Measurements from ENCODE around the gene RAF1. TPM values are rescaled to one million over a fixed set of nuclear protein-coding genes. Genes with fewer than 3 reads are reported as not detected.

RAF1 gene
- total and polyA plus RNA-seq, 2 donors (not counting 3 experiments of a cell fraction or from before 2014, with no cell fraction given) = 73.8 to 86.2 TPM

DNA sequence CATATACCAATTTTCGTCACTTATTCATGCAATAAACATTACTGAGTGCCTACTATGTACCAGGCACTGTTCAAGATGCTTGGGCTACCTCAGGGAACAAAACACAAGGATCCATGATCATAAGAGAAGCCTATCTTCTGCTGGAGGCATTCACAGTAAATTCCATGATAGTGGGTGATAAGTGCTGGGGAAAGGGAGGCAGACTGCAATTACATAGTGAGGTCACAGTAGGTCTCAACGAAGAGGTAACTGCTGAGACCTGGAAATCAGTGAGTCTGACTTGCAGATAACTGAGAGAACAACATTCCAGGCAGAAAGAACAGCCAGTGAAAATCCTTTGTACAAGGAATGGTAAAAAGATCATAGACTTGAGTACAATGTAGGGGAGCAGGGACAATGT lies 33.6 kb downstream of the RAF1 start:
- no peak overlapping the region for H2AFZ ChIP-seq (ENCODE audit: low read depth, low read length)
- H3K9me3 ChIP-seq (replicated peaks; ENCODE audit: control insufficient read depth, insufficient read depth, low read length) = no peaks in the 10 kb centered on the region
- H4K20me1 ChIP-seq (replicated peaks; ENCODE audit: control insufficient read depth, extremely low read depth, insufficient read depth, low read length) = peaks cover 6% of the 10 kb centered on the region
- ChIA-PET CTCF (no interaction called here), POLR2A (no interaction called here)
- no peaks in the 10 kb centered on the region for H3K27me3 ChIP-seq (ENCODE audit: control insufficient read depth in 2 of 2, insufficient read depth in 2 of 2, low read length in 2 of 2)
- dilution Hi-C loops (cut with MboI; ENCODE audit: extremely low pct_ligation_motif_present, low sequenced_read_pairs) = no loop called here
- peaks cover 92% of the 10 kb centered on the region for H3K79me2 ChIP-seq (ENCODE audit: control insufficient read depth, insufficient read depth, low read length)
- no peaks in the 10 kb centered on the region for H3K36me3 ChIP-seq (ENCODE audit: control insufficient read depth in 2 of 2, extremely low read depth in 1 of 2, insufficient read depth in 2 of 2, low read length in 2 of 2)
- H3K9me1 ChIP-seq (replicated peaks; ENCODE audit: control insufficient read depth, extremely low read depth, insufficient read depth, low read length) = no peaks in the 10 kb centered on the region
- FAIRE-seq = no peak
- H3K4me1 ChIP-seq (ENCODE audit: control insufficient read depth, extremely low read depth, insufficient read depth, low read length) = peaks cover 10% of the 10 kb centered on the region
- no peak overlapping the region for H3K27ac ChIP-seq (ENCODE audit: insufficient read depth, low read depth, low read length)
- DNase-seq (ENCODE audit: low read depth, low spot score) = no peak
- no TSS peak for BruUV-seq (replicated peaks)
- intact Hi-C loops (cut with micrococcal nuclease) = no loop called here
- no peak overlapping the region for H3K4me3 ChIP-seq (replicated peaks in 1 of 3; ENCODE audit: insufficient read depth in 1 of 3, low read depth in 1 of 3, low read length in 3 of 3)
- no peak overlapping the region for H3K9ac ChIP-seq (replicated peaks; ENCODE audit: extremely low read depth, insufficient read depth, low read length)
- no peak for TF ChIP-seq JUN (IDR thresholded peaks at IDR 0.05; ENCODE audit: borderline replicate concordance, insufficient read depth, insufficient read length, low read depth)
- no peak for TF ChIP-seq FOS (IDR thresholded peaks at IDR 0.05; ENCODE audit: borderline replicate concordance, insufficient read depth, low read length)
- no peak for TF ChIP-seq POLR2A (IDR thresholded peaks at IDR 0.05; ENCODE audit: low read depth, low read length)
- TF ChIP-seq, protein P1, sequence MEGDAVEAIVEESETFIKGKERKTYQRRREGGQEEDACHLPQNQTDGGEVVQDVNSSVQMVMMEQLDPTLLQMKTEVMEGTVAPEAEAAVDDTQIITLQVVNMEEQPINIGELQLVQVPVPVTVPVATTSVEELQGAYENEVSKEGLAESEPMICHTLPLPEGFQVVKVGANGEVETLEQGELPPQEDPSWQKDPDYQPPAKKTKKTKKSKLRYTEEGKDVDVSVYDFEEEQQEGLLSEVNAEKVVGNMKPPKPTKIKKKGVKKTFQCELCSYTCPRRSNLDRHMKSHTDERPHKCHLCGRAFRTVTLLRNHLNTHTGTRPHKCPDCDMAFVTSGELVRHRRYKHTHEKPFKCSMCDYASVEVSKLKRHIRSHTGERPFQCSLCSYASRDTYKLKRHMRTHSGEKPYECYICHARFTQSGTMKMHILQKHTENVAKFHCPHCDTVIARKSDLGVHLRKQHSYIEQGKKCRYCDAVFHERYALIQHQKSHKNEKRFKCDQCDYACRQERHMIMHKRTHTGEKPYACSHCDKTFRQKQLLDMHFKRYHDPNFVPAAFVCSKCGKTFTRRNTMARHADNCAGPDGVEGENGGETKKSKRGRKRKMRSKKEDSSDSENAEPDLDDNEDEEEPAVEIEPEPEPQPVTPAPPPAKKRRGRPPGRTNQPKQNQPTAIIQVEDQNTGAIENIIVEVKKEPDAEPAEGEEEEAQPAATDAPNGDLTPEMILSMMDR (IDR thresholded peaks at IDR 0.05; ENCODE audit: extremely low read depth in 1 of 2, insufficient read depth in 1 of 2, low read depth in 1 of 2, low read length in 2 of 2) = no peak
- TF ChIP-seq, protein P2, sequence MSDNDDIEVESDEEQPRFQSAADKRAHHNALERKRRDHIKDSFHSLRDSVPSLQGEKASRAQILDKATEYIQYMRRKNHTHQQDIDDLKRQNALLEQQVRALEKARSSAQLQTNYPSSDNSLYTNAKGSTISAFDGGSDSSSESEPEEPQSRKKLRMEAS (IDR thresholded peaks at IDR 0.05; ENCODE audit: insufficient read depth, insufficient read length) = no peak
- no peak for TF ChIP-seq MYC (IDR thresholded peaks at IDR 0.05; ENCODE audit: low read depth, low read length)
- TF ChIP-seq GATA2 (IDR thresholded peaks at IDR 0.05; ENCODE audit: insufficient read depth, insufficient read length, low read depth, low read length) = no peak
- no peak for TF ChIP-seq POLR2AphosphoS5 (IDR thresholded peaks at IDR 0.05; ENCODE audit: insufficient read depth, low read depth, low read length)
- H3K4me2 ChIP-seq (ENCODE audit: insufficient read depth, low read length) = no peak overlapping the region

Measured in endothelial cell of umbilical vein (primary cell).